Urinary bladder (tissue), 4 donors: ENCODE data around the gene NUDT21. TPM values are rescaled to one million over a fixed set of nuclear protein-coding genes. Genes with fewer than 3 reads are reported as not detected.
A peak's percentile ranks its signal among the peaks of the same experiment; 100 is the strongest.
"Not testable (repeated sequence)": the region's sequence is repeated elsewhere in the genome, so short reads cannot be mapped to it uniquely, and the experiment has no call there.

Source experiments
- DNase-seq: peaks from one replicate; pipeline ENCODE4 v3.0.0-alpha.2; 2015; ENCODE audit errors: extremely low spot score
- H3K27ac ChIP-seq: one replicate; pipeline ENCODE4 v1.5.1; 2013; ENCODE audit warnings: low read depth, mild to moderate bottlenecking, moderate library complexity
- H3K36me3 ChIP-seq: one replicate; pipeline ENCODE4 v1.6.1; 2013; ENCODE audit warnings: mild to moderate bottlenecking, moderate library complexity; ENCODE audit not compliant: insufficient read depth
- H3K4me1 ChIP-seq: one replicate; pipeline ENCODE4 v1.6.1; 2013; ENCODE audit warnings: mild to moderate bottlenecking, moderate library complexity; ENCODE audit not compliant: insufficient read depth
- H3K4me3 ChIP-seq: one replicate; pipeline ENCODE4 v1.5.1; 2013; ENCODE audit warnings: low read depth, low read length
- WGBS: extraction: QIAGEN DNeasy Blood & Tissue Kit; methylation state at CpG from one replicate; pipeline ENCODE4 v1.1.7; 2013; 5-methylcytosine and 5-hydroxymethylcytosine counted together
- polyA plus RNA-seq: library from polyadenylated mRNA; stranded (reverse); fragments of 200-250 nt; gene quantifications from one replicate; pipeline ENCODE4 v1.2.3, GENCODE V29; 2013
- total RNA-seq: library from RNA; depleted of rRNA; stranded (reverse); fragments of >200 nt; gene quantifications from one replicate; pipeline ENCODE4 v1.2.3, GENCODE V29; 2014
- donor health status: healthy with polysubstance abuse.
- donor health status: healthy.

The NUDT21 gene
- 144 TPM for total RNA-seq
- polyA plus RNA-seq, result 47.3 TPM

- DNase-seq, result peak; percentile 96
- peak within 1 kb of the TSS; percentile 92 for H3K4me3 ChIP-seq
- peaks cover 3% of the 10 kb centered on the region for H3K4me1 ChIP-seq
- WGBS, result under 1% methylated on average over 56 of the region's 56 CpGs
- peaks cover 2% of the 10 kb centered on the region for H3K36me3 ChIP-seq
- peak within 1 kb of the TSS; percentile 28 for H3K27ac ChIP-seq
These were observed at the start of gene NUDT21, which contains the start of gene OGFOD1 for GRCh38 chr16:56450986-56451752. Gene NUDT21 (minus strand): TSS chr16:56451332. CDS start chr16:56451202, 130 bp downstream. Gene OGFOD1 (plus strand): TSS chr16:56451554. CDS start chr16:56451613, 59 bp downstream.

GRCh38 chr16:56493815-56494214 is 42.7 kb upstream of the NUDT21 start:
- peaks cover 2% of the 10 kb centered on the region for H3K36me3 ChIP-seq
- 98% methylated on average over 1 of the region's 1 CpG for WGBS

GRCh38 chr16:56493126-56493525 is 42.0 kb upstream of the NUDT21 start:
- 87% methylated on average over 2 of the region's 2 CpGs for WGBS
- no peaks in the 10 kb centered on the region for H3K4me1 ChIP-seq
- DNase-seq, result no peak
- no peak overlapping the region for H3K4me3 ChIP-seq
- no peak overlapping the region for H3K27ac ChIP-seq
- peaks cover 2% of the 10 kb centered on the region for H3K36me3 ChIP-seq

More at GRCh38 chr16:56493815-56494214, 42.7 kb upstream of the NUDT21 start:
- no peak for DNase-seq
- no peak overlapping the region for H3K4me3 ChIP-seq
- H3K4me1 ChIP-seq, result no peaks in the 10 kb centered on the region
- H3K27ac ChIP-seq, result no peak overlapping the region

- Histone ChIP-seq H3K36me3 (peaks cover 2% of the 10 kb centered on the region), H3K4me1 (no peaks in the 10 kb centered on the region), H3K4me3 (no peak overlapping the region), H3K27ac (no peak overlapping the region)
- WGBS, result 97% methylated on average over 4 of the region's 4 CpGs
- DNase-seq, result no peak
These were observed 40.6 kb upstream of the NUDT21 start for GRCh38 chr16:56491657-56492261.

GRCh38 chr16:56488868-56489267 is 37.7 kb upstream of the NUDT21 start:
- H3K4me3 ChIP-seq, H3K4me1 ChIP-seq, DNase-seq, H3K27ac ChIP-seq, H3K36me3 ChIP-seq: not testable (repeated sequence)
- 96% methylated on average over 1 of the region's 1 CpG for WGBS

- H3K36me3 ChIP-seq, result peaks cover 8% of the 10 kb centered on the region
- 56% methylated on average over 5 of the region's 5 CpGs for WGBS
- no peaks in the 10 kb centered on the region for H3K4me1 ChIP-seq
- no peak for DNase-seq
- no peak overlapping the region for H3K27ac ChIP-seq
- no peak overlapping the region for H3K4me3 ChIP-seq
These were observed 36.9 kb upstream of the NUDT21 start for GRCh38 chr16:56488035-56488434.

GRCh38 chr16:56483394-56483793 is 32.3 kb upstream of the NUDT21 start:
- H3K4me1 ChIP-seq, result no peaks in the 10 kb centered on the region
- H3K36me3 ChIP-seq, result peaks cover 9% of the 10 kb centered on the region
- DNase-seq, result no peak
- no peak overlapping the region for H3K4me3 ChIP-seq
- H3K27ac ChIP-seq, result no peak overlapping the region

- H3K4me3 ChIP-seq, result no peak overlapping the region
- WGBS, result 69% methylated on average over 5 of the region's 5 CpGs
- H3K4me1 ChIP-seq, result no peaks in the 10 kb centered on the region
- no peak for DNase-seq
- H3K27ac ChIP-seq, result no peak overlapping the region
- H3K36me3 ChIP-seq, result peaks cover 9% of the 10 kb centered on the region
These were observed 31.6 kb upstream of the NUDT21 start for GRCh38 chr16:56482683-56483236.

GRCh38 chr16:56481468-56482122 is 30.5 kb upstream of the NUDT21 start:
- no peak overlapping the region for H3K27ac ChIP-seq
- no peak overlapping the region for H3K4me3 ChIP-seq
- peaks cover 9% of the 10 kb centered on the region for H3K36me3 ChIP-seq
- H3K4me1 ChIP-seq, result no peaks in the 10 kb centered on the region
- no peak for DNase-seq
- 82% methylated on average over 2 of the region's 2 CpGs for WGBS

- DNase-seq, result no peak
- Histone ChIP-seq H3K4me3 (no peak overlapping the region), H3K4me1 (no peaks in the 10 kb centered on the region), H3K36me3 (peaks cover 9% of the 10 kb centered on the region), H3K27ac (no peak overlapping the region)
- 77% methylated on average over 7 of the region's 7 CpGs for WGBS
These were observed 29.8 kb upstream of the NUDT21 start for GRCh38 chr16:56480776-56481467.

GRCh38 chr16:56479469-56479868 is 28.3 kb upstream of the NUDT21 start:
- no peak for DNase-seq
- H3K4me1 ChIP-seq, result no peaks in the 10 kb centered on the region
- H3K4me3 ChIP-seq, result no peak overlapping the region
- H3K36me3 ChIP-seq, result peaks cover 7% of the 10 kb centered on the region
- H3K27ac ChIP-seq, result no peak overlapping the region
- WGBS, result 99% methylated on average over 2 of the region's 2 CpGs

- Histone ChIP-seq H3K36me3 (peaks cover 5% of the 10 kb centered on the region), H3K27ac (no peak overlapping the region), H3K4me3 (no peak overlapping the region), H3K4me1 (no peaks in the 10 kb centered on the region)
- 64% methylated on average over 2 of the region's 2 CpGs for WGBS
- DNase-seq, result no peak
These were observed 27.3 kb upstream of the NUDT21 start for GRCh38 chr16:56478281-56479049.
